SK-N-DZ (cell line): ENCODE data around the gene SSBP3.

Experiments
- DNase-seq: peaks from one replicate; pipeline ENCODE4 v3.0.0-alpha.2; 2015; ENCODE audit warnings: low spot score

SSBP3 gene

GRCh38 chr1:54180701-54181360, 225.4 kb downstream of the SSBP3 start:
- DNase-seq, result no peak

GRCh38 chr1:54178296-54179070, 227.7 kb downstream of the SSBP3 start:
- DNase-seq, result no peak

- no peak for DNase-seq
Observed at GRCh38 chr1:54177726-54178125, 228.5 kb downstream of the SSBP3 start.

- DNase-seq, result no peak
Observed at GRCh38 chr1:54176621-54177327, 229.4 kb downstream of the SSBP3 start.
